ENCODE results near the gene NUP37. TPM values are rescaled to one million over a fixed set of nuclear protein-coding genes. Genes with fewer than 3 reads are reported as not detected.

The NUP37 gene
- total and polyA plus RNA-seq, 2 of the 8 experiments (the other 6 are each of a cell fraction or from before 2014, with no cell fraction given) = 53.5 to 71.0 TPM

- Histone ChIP-seq H3K23me2 (ENCODE audit: low read depth, low read length) (no peaks in the 10 kb centered on the region), H3K27ac (ENCODE audit: low read depth, low read length) (no peak overlapping the region), H2AK5ac (ENCODE audit: low read depth, low read length) (no peak overlapping the region), H4K20me1 (replicated peaks in 1 of 2; ENCODE audit: control insufficient read depth in 1 of 2, insufficient read depth in 2 of 2, low read length in 2 of 2) (no peaks in the 10 kb centered on the region), H4K8ac (ENCODE audit: extremely low read depth, insufficient read depth, low read length) (no peak overlapping the region), H2BK12ac (ENCODE audit: low read depth, low read length) (no peak overlapping the region), H3K4me1 (replicated peaks in 1 of 4; ENCODE audit: control insufficient read depth in 3 of 4, insufficient read depth in 4 of 4, low read length in 3 of 4) (no peaks in the 10 kb centered on the region), H2BK20ac (ENCODE audit: low read length) (no peak overlapping the region), H3K9ac (replicated peaks in 1 of 4; ENCODE audit: extremely low read depth in 1 of 4, low read depth in 3 of 4, low read length in 3 of 4) (no peak overlapping the region), H3K4me2 (ENCODE audit: insufficient read depth in 1 of 2, low read depth in 2 of 2, low read length in 2 of 2) (no peak overlapping the region), H3K23ac (ENCODE audit: insufficient read length) (no peak overlapping the region), H3K9me3 (ENCODE audit: insufficient read depth in 2 of 2, low read depth in 1 of 2, low read length in 1 of 2) (no peaks in the 10 kb centered on the region), H3K27me3 (replicated peaks in 1 of 4; ENCODE audit: control insufficient read depth in 3 of 4, extremely low read depth in 1 of 4, insufficient read depth in 3 of 4, low read length in 3 of 4) (no peaks in the 10 kb centered on the region), H3K18ac (ENCODE audit: extremely low read depth, low read length) (no peak overlapping the region), H3K56ac (replicated peaks; ENCODE audit: insufficient read length, low read depth, low read length) (no peak overlapping the region), H3K79me2 (ENCODE audit: control insufficient read depth in 1 of 2, insufficient read depth in 2 of 2, low read length in 2 of 2) (no peaks in the 10 kb centered on the region), H3K4ac (replicated peaks; ENCODE audit: insufficient read length, low read depth, low read length) (no peak overlapping the region), H4K91ac (replicated peaks; ENCODE audit: insufficient read length, low read length) (no peak overlapping the region), H2BK5ac (ENCODE audit: low read depth, low read length) (no peak overlapping the region), H4K5ac (ENCODE audit: insufficient read length, low read depth, low read length) (no peak overlapping the region), H3K14ac (ENCODE audit: insufficient read length) (no peak overlapping the region), H3K4me3 (ENCODE audit: extremely low read depth in 1 of 4, insufficient read depth in 2 of 4, low read depth in 3 of 4, low read length in 4 of 4) (no peak overlapping the region), H2AFZ (ENCODE audit: low read length) (no peak overlapping the region), H2BK120ac (replicated peaks; ENCODE audit: low read depth, low read length) (no peak overlapping the region), H2BK15ac (ENCODE audit: low read length) (no peak overlapping the region), H3K36me3 (ENCODE audit: control insufficient read depth in 2 of 4, insufficient read depth in 4 of 4, low read length in 3 of 4) (no peaks in the 10 kb centered on the region), H3K79me1 (ENCODE audit: low read depth, low read length) (no peaks in the 10 kb centered on the region)
- DNase-seq (ENCODE audit: low read depth in 1 of 2, low spot score in 2 of 2) = no peak
- ChIA-PET POLR2A (ENCODE audit: partially characterized antibody) (no interaction called here), CTCF (ENCODE audit: partially characterized antibody) (interaction anchor here (0.5 kb wide), 1 partner anchor 101 kb away, joined by 3 read pairs; no protein-coding TSS in a partner anchor)
- 61% methylated on average over 3 of the region's 3 CpGs; no CpG with 5 or more reads in 1 of the 2 experiments for WGBS, 2 experiments (ENCODE audit: extremely low coverage in 1 of 2, insufficient coverage in 1 of 2, insufficient read length in 1 of 2, insufficient replicate concordance in 2 of 2, low coverage in 1 of 2, low lambda C conversion rate in 2 of 2, missing lambda C conversion rate in 1 of 2)
- no peak for TF ChIP-seq JUND (IDR thresholded peaks at IDR 0.05; ENCODE audit: low read length)
- no peak for FAIRE-seq
Measured at GRCh38 chr12:102033991-102034745, 85.7 kb downstream of the NUP37 start.
